Adrenal gland (tissue), 5 donors: ENCODE results near the gene CUEDC1.

Source experiments
- CTCF ChIP-seq, 6 experiments: fragments of 450-650 bp in 4 of 6; fragments of 200-600 bp in 2 of 6; sonication (generic) in 1 of 6; IDR thresholded peaks; 1 replicate in 5 of 6; 2 replicates in 1 of 6; pipeline versions ENCODE4 v1.5.1 to v1.8.0; 2016 to 2021; ENCODE audit warnings: antibody characterized with exemption in 6 of 6, mild to moderate bottlenecking in 2 of 6, moderate library complexity in 1 of 6
- POLR2A ChIP-seq, 2 donors: fragments of 450-650 bp; IDR thresholded peaks; one replicate each; pipeline ENCODE4 v1.6.1; 2017; ENCODE audit warnings: antibody characterized with exemption in 2 of 2, mild to moderate bottlenecking in 2 of 2, moderate library complexity in 1 of 2
- donor health status: DM: no; HTN: no; CAD: no.

- no peak for TF ChIP-seq CTCF (IDR thresholded peaks at IDR 0.05)
- TF ChIP-seq POLR2A (IDR thresholded peaks at IDR 0.05): no peak
Observed at GRCh38 chr17:57876866-57877237, 78.4 kb downstream of the CUEDC1 start.
